IPS-18a (cell line): Measurements from ENCODE around the gene THAP3.
"Not testable (repeated sequence)": the region's sequence is repeated elsewhere in the genome, so short reads cannot be mapped to it uniquely, and the experiment has no call there.

Experiments
- H3K27ac ChIP-seq: one replicate; pipeline ENCODE4 v1.5.1; 2013; ENCODE audit warnings: low read length
- H3K27me3 ChIP-seq: one replicate; pipeline ENCODE4 v1.6.1; 2013; ENCODE audit warnings: mild to moderate bottlenecking, low read length; ENCODE audit not compliant: control insufficient read depth, insufficient read depth
- H3K36me3 ChIP-seq: one replicate; pipeline ENCODE4 v1.6.1; 2013; ENCODE audit warnings: low read depth, low read length; ENCODE audit not compliant: control insufficient read depth
- H3K4me1 ChIP-seq: one replicate; pipeline ENCODE4 v1.6.1; 2013; ENCODE audit warnings: low read depth, low read length; ENCODE audit not compliant: control insufficient read depth
- H3K4me3 ChIP-seq: one replicate; pipeline ENCODE4 v1.5.1; 2013; ENCODE audit warnings: low read length
- H3K9ac ChIP-seq: one replicate; pipeline ENCODE4 v1.6.1; 2013; ENCODE audit warnings: mild to moderate bottlenecking, low read length, moderate library complexity
- H3K9me3 ChIP-seq: one replicate; pipeline ENCODE4 v1.6.1; 2013; ENCODE audit warnings: low read depth, low read length; ENCODE audit not compliant: control insufficient read depth

Gene THAP3

GRCh38 chr1:6653436-6654290 is 29.0 kb downstream of the THAP3 start:
- no peaks in the 10 kb centered on the region for H3K27me3 ChIP-seq
- no peak overlapping the region for H3K27ac ChIP-seq
- no peaks in the 10 kb centered on the region for H3K4me1 ChIP-seq
- H3K36me3 ChIP-seq: peaks cover 36% of the 10 kb centered on the region
- no peak overlapping the region for H3K4me3 ChIP-seq
- no peak overlapping the region for H3K9ac ChIP-seq
- H3K9me3 ChIP-seq: no peaks in the 10 kb centered on the region

- Histone ChIP-seq H3K4me1 (no peaks in the 10 kb centered on the region), H3K27me3 (no peaks in the 10 kb centered on the region), H3K4me3 (no peak overlapping the region), H3K9ac (no peak overlapping the region), H3K27ac (no peak overlapping the region), H3K36me3 (peaks cover 32% of the 10 kb centered on the region), H3K9me3 (no peaks in the 10 kb centered on the region)
These were observed 32.5 kb downstream of the THAP3 start for GRCh38 chr1:6657138-6657537.

- no peak overlapping the region for H3K27ac ChIP-seq
- no peaks in the 10 kb centered on the region for H3K27me3 ChIP-seq
- peaks cover 21% of the 10 kb centered on the region for H3K36me3 ChIP-seq
- H3K9me3 ChIP-seq: no peaks in the 10 kb centered on the region
- no peak overlapping the region for H3K9ac ChIP-seq
- no peak overlapping the region for H3K4me3 ChIP-seq
- H3K4me1 ChIP-seq: no peaks in the 10 kb centered on the region
These were observed 33.8 kb downstream of the THAP3 start for GRCh38 chr1:6658359-6659060.

- peaks cover 23% of the 10 kb centered on the region for H3K36me3 ChIP-seq
- H3K27ac ChIP-seq: no peak overlapping the region
- H3K9me3 ChIP-seq: no peaks in the 10 kb centered on the region
- H3K4me1 ChIP-seq: no peaks in the 10 kb centered on the region
- no peak overlapping the region for H3K4me3 ChIP-seq
- no peaks in the 10 kb centered on the region for H3K27me3 ChIP-seq
- no peak overlapping the region for H3K9ac ChIP-seq
These were observed 35.9 kb downstream of the THAP3 start for GRCh38 chr1:6660415-6661049.

GRCh38 chr1:6662468-6662867 is 37.8 kb downstream of the THAP3 start:
- not testable (repeated sequence) for H3K9ac ChIP-seq, H3K4me3 ChIP-seq
- peaks cover 37% of the 10 kb centered on the region for H3K36me3 ChIP-seq

GRCh38 chr1:6666696-6667095 is 42.0 kb downstream of the THAP3 start:
- H3K4me1 ChIP-seq: no peaks in the 10 kb centered on the region
- H3K9me3 ChIP-seq: no peaks in the 10 kb centered on the region
- H3K27me3 ChIP-seq: no peaks in the 10 kb centered on the region
- H3K9ac ChIP-seq: no peak overlapping the region
- H3K27ac ChIP-seq: no peak overlapping the region
- peaks cover 32% of the 10 kb centered on the region for H3K36me3 ChIP-seq
- H3K4me3 ChIP-seq: no peak overlapping the region

More at GRCh38 chr1:6662468-6662867, 37.8 kb downstream of the THAP3 start:
- H3K27me3 ChIP-seq, H3K4me1 ChIP-seq, H3K27ac ChIP-seq, H3K9me3 ChIP-seq: not testable (repeated sequence)

- Histone ChIP-seq H3K4me3 (no peak overlapping the region), H3K9me3 (no peaks in the 10 kb centered on the region), H3K9ac (no peak overlapping the region), H3K4me1 (no peaks in the 10 kb centered on the region), H3K36me3 (peaks cover 31% of the 10 kb centered on the region), H3K27ac (no peak overlapping the region), H3K27me3 (no peaks in the 10 kb centered on the region)
These were observed 42.5 kb downstream of the THAP3 start for GRCh38 chr1:6667139-6667538.

DNA sequence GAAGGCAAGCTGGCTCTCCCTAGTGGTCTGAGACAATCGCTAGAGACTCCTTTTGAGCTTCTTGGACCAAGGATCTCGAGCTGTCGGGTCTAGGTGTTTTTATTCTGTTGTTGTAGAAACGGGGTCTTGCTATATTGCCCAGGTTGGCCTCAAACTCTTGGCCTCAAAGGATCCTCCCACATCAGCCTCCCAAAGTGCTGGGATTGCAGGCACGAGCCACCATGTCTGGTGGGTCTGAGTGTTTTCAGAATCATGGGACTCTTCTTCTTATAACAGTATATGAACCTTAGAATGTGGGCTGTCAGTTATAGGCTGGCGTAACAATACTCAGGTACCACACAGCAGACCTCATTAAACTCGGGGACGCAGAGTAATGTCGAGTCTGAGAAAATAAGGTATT is 43.8 kb downstream of the THAP3 start:
- no peaks in the 10 kb centered on the region for H3K4me1 ChIP-seq
- no peak overlapping the region for H3K27ac ChIP-seq
- no peak overlapping the region for H3K9ac ChIP-seq
- H3K9me3 ChIP-seq: no peaks in the 10 kb centered on the region
- no peaks in the 10 kb centered on the region for H3K27me3 ChIP-seq
- H3K36me3 ChIP-seq: peaks cover 28% of the 10 kb centered on the region
- no peak overlapping the region for H3K4me3 ChIP-seq

DNA sequence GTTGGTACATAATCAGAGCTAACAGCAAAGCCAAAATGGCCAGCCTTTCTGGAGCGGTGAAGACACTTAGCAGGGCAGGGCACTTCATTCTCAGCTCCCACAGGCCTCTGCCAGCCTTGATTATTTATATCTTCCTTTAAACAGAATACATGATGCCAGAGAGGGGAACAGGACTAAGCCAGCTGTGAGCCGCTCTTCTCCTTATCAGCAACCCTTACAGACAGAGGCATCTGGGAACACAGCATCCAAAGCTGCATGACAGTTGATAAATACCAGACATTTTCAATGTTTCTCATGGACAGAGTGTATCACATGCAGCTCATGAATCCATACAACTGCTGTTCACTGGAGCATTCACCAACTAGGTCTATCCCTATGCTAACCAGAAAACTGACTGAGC is 47.9 kb downstream of the THAP3 start:
- Histone ChIP-seq H3K27me3 (no peaks in the 10 kb centered on the region), H3K4me3 (no peak overlapping the region), H3K36me3 (peaks cover 21% of the 10 kb centered on the region), H3K27ac (no peak overlapping the region), H3K4me1 (no peaks in the 10 kb centered on the region), H3K9ac (no peak overlapping the region), H3K9me3 (no peaks in the 10 kb centered on the region)

GRCh38 chr1:6673816-6674398 is 49.2 kb downstream of the THAP3 start:
- H3K36me3 ChIP-seq: peaks cover 25% of the 10 kb centered on the region
- no peak overlapping the region for H3K27ac ChIP-seq
- H3K4me1 ChIP-seq: no peaks in the 10 kb centered on the region
- no peak overlapping the region for H3K4me3 ChIP-seq
- no peaks in the 10 kb centered on the region for H3K27me3 ChIP-seq
- H3K9ac ChIP-seq: no peak overlapping the region
- no peaks in the 10 kb centered on the region for H3K9me3 ChIP-seq

DNA sequence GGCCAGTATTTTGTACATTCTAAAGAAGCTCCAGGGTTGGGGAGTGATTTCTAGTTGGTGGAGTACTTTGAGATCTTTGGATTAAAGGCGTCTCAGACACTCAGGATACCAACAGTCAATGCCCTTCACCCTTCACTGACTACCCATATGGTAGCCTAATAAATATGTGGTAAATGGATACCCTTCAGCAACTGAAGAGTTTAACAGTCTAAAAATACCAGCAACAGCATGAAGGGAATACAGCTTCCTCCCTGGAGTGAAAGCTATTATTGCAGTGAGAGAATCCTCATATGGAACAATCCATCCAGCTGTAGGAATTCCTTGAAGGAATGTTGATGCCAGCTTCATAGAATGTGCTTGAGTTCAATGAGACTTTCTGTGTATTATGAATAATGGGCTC is 50.1 kb downstream of the THAP3 start:
- Histone ChIP-seq H3K27me3 (no peaks in the 10 kb centered on the region), H3K9ac (no peak overlapping the region), H3K4me3 (no peak overlapping the region), H3K36me3 (peaks cover 33% of the 10 kb centered on the region), H3K4me1 (no peaks in the 10 kb centered on the region), H3K27ac (no peak overlapping the region), H3K9me3 (no peaks in the 10 kb centered on the region)
